ENCODE measurements around the gene WFDC5. TPM values are rescaled to one million over a fixed set of nuclear protein-coding genes. Genes with fewer than 3 reads are reported as not detected.
"Not testable (repeated sequence)": the region's sequence is repeated elsewhere in the genome, so short reads cannot be mapped to it uniquely, and the experiment has no call there.

Gene WFDC5
- total RNA-seq, 1 donor from 2014 or later = not detected

- no peak for DNase-seq
- no peaks in the 10 kb centered on the region for H3K36me3 ChIP-seq
- no peak overlapping the region for H3K4me3 ChIP-seq
- peaks cover 38% of the 10 kb centered on the region for H3K27me3 ChIP-seq (ENCODE audit: low read depth)
- intact Hi-C loops (cut with micrococcal nuclease) = no loop called here
- no peak for TF ChIP-seq CTCF (IDR thresholded peaks at IDR 0.05; ENCODE audit: borderline replicate concordance)
- H3K9me3 ChIP-seq (replicated peaks) = peaks cover 24% of the 10 kb centered on the region
- no peaks in the 10 kb centered on the region for H3K4me1 ChIP-seq
- H3K27ac ChIP-seq (replicated peaks) = no peak overlapping the region
These were observed 39.2 kb upstream of the WFDC5 start for GRCh38 chr20:45154183-45154582.

- DNase-seq = no peak
- H3K9me3 ChIP-seq (replicated peaks) = peaks cover 20% of the 10 kb centered on the region
- peaks cover 42% of the 10 kb centered on the region for H3K27me3 ChIP-seq (ENCODE audit: low read depth)
- H3K4me3 ChIP-seq = no peak overlapping the region
- H3K4me1 ChIP-seq = no peaks in the 10 kb centered on the region
- no peak for TF ChIP-seq CTCF (IDR thresholded peaks at IDR 0.05; ENCODE audit: borderline replicate concordance)
- intact Hi-C loops (cut with micrococcal nuclease) = no loop called here
- no peaks in the 10 kb centered on the region for H3K36me3 ChIP-seq
- H3K27ac ChIP-seq (replicated peaks) = no peak overlapping the region
These were observed 38.8 kb upstream of the WFDC5 start for GRCh38 chr20:45153752-45154151.

GRCh38 chr20:45153147-45153546, 38.2 kb upstream of the WFDC5 start:
- Histone ChIP-seq H3K9me3 (replicated peaks) (peaks cover 14% of the 10 kb centered on the region), H3K36me3 (no peaks in the 10 kb centered on the region), H3K4me3 (no peak overlapping the region), H3K27ac (replicated peaks) (no peak overlapping the region), H3K4me1 (no peaks in the 10 kb centered on the region), H3K27me3 (ENCODE audit: low read depth) (peaks cover 48% of the 10 kb centered on the region)
- no peak for DNase-seq
- TF ChIP-seq CTCF (IDR thresholded peaks at IDR 0.05; ENCODE audit: borderline replicate concordance) = no peak
- intact Hi-C loops (cut with micrococcal nuclease) = no loop called here

GRCh38 chr20:45152405-45152804, 37.4 kb upstream of the WFDC5 start:
- DNase-seq = no peak
- peaks cover 7% of the 10 kb centered on the region for H3K9me3 ChIP-seq (replicated peaks)
- no peaks in the 10 kb centered on the region for H3K36me3 ChIP-seq
- intact Hi-C loops (cut with micrococcal nuclease) = no loop called here
- no peaks in the 10 kb centered on the region for H3K4me1 ChIP-seq
- peaks cover 53% of the 10 kb centered on the region for H3K27me3 ChIP-seq (ENCODE audit: low read depth)
- no peak overlapping the region for H3K27ac ChIP-seq (replicated peaks)
- TF ChIP-seq CTCF (IDR thresholded peaks at IDR 0.05; ENCODE audit: borderline replicate concordance) = no peak
- H3K4me3 ChIP-seq = no peak overlapping the region

GRCh38 chr20:45149062-45149461, 34.1 kb upstream of the WFDC5 start:
- TF ChIP-seq CTCF (IDR thresholded peaks at IDR 0.05; ENCODE audit: borderline replicate concordance) = no peak
- Histone ChIP-seq H3K4me1 (no peaks in the 10 kb centered on the region), H3K4me3 (no peak overlapping the region), H3K36me3 (no peaks in the 10 kb centered on the region), H3K27ac (replicated peaks) (no peak overlapping the region), H3K9me3 (replicated peaks) (no peaks in the 10 kb centered on the region), H3K27me3 (ENCODE audit: low read depth) (peaks cover 74% of the 10 kb centered on the region)
- intact Hi-C loops (cut with micrococcal nuclease) = no loop called here
- no peak for DNase-seq

- Histone ChIP-seq H3K4me1 (no peaks in the 10 kb centered on the region), H3K36me3 (no peaks in the 10 kb centered on the region), H3K4me3 (no peak overlapping the region), H3K27ac (replicated peaks) (no peak overlapping the region), H3K27me3 (ENCODE audit: low read depth) (peaks cover 61% of the 10 kb centered on the region), H3K9me3 (replicated peaks) (no peaks in the 10 kb centered on the region)
- TF ChIP-seq CTCF (IDR thresholded peaks at IDR 0.05; ENCODE audit: borderline replicate concordance) = no peak
- DNase-seq = no peak
- intact Hi-C loops (cut with micrococcal nuclease) = no loop called here
These were observed 25.9 kb upstream of the WFDC5 start for GRCh38 chr20:45140836-45141235.

- H3K4me1 ChIP-seq; DNase-seq; H3K36me3 ChIP-seq; H3K27ac ChIP-seq (replicated peaks); H3K4me3 ChIP-seq; intact Hi-C loops (cut with micrococcal nuclease); H3K9me3 ChIP-seq (replicated peaks): not testable (repeated sequence)
- H3K27me3 ChIP-seq (ENCODE audit: low read depth) = peaks cover 61% of the 10 kb centered on the region
These were observed 24.9 kb upstream of the WFDC5 start for GRCh38 chr20:45139733-45140375.
